ENCODE measurements around the gene AGBL3.

The AGBL3 gene

DNA sequence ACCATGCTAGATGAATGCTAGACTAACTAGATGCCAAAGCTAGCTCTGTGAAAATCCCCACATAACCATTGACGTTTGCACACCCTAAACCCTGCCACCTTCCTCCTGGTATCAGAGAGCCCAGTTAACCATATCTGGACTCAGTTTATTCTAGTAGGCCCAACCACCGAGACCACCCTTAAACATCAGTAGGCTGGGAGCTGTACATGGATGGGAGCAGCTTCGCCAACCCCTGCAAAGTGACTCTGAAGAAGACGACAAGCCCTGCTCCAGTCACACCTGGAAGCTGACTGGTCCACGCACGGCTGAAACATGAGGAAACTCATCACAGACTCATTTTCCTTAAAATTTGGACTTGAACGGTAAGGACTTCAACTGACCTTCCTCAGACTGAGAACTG, 188.6 kb downstream of the AGBL3 start:
- TF ChIP-seq, protein P1, sequence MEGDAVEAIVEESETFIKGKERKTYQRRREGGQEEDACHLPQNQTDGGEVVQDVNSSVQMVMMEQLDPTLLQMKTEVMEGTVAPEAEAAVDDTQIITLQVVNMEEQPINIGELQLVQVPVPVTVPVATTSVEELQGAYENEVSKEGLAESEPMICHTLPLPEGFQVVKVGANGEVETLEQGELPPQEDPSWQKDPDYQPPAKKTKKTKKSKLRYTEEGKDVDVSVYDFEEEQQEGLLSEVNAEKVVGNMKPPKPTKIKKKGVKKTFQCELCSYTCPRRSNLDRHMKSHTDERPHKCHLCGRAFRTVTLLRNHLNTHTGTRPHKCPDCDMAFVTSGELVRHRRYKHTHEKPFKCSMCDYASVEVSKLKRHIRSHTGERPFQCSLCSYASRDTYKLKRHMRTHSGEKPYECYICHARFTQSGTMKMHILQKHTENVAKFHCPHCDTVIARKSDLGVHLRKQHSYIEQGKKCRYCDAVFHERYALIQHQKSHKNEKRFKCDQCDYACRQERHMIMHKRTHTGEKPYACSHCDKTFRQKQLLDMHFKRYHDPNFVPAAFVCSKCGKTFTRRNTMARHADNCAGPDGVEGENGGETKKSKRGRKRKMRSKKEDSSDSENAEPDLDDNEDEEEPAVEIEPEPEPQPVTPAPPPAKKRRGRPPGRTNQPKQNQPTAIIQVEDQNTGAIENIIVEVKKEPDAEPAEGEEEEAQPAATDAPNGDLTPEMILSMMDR (IDR thresholded peaks at IDR 0.05; ENCODE audit: extremely low read depth, insufficient read depth, missing control alignments) = no peak
- in situ Hi-C loops (cut with MboI; ENCODE audit: low pct_unique_long_range_greater_than_20kb, low sequenced_read_pairs, unreplicated experiment) = no loop called here
- DNase-seq (ENCODE audit: low spot score) = no peak

DNA sequence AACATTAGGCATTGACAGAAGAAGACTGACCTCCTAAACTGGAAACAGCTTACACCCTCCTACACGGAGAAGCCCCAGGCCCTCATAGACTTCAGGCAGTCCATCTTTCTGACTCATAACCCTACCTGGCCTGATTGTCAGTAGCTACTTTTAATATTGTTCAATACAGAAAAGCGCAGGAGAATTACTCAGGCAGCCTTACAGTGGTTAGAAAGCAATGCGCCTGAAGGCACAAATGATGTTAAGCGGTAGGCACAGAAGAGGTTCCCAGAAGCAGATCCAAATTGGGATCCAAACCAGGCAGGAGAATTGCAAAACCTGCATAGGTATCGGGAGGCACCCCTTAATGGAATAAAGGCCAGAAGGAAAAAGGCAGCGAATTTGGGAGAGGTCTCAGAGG, 189.6 kb downstream of the AGBL3 start:
- no peak for DNase-seq (ENCODE audit: low spot score)
- TF ChIP-seq, protein P1 (IDR thresholded peaks at IDR 0.05; ENCODE audit: extremely low read depth, insufficient read depth, missing control alignments) = no peak
- in situ Hi-C loops (cut with MboI; ENCODE audit: low pct_unique_long_range_greater_than_20kb, low sequenced_read_pairs, unreplicated experiment) = no loop called here

DNA sequence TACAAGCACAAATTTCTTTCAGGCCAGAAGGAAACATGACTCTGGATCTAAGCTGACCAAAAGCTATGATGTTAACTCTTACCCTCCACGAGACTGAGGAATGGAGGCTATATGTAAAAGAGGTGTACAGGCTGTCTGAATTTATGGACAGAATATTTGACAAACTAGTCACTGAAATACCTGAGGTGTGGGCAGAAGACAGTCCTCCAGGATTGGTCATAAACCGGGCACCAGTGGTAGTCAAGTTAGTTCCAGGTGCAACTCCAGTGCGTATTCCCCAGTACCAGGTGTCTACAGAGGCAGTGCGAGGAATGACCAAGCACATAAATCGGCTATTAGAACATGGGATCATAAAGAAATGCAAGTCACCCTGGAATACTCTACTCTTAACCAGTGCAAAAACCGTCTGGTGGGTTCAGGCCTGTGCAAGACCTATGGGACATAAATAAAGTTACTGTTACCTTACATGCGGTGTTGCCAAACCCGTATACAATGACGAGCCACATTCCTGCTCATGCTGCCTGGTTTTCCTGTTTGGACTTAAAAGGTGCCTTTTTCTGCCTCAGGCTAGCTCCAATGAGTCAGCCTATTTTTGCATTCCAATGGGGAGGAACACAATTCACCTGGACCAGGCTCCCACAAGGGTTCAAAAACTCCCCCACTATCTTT, 190.9 kb downstream of the AGBL3 start:
- DNase-seq (ENCODE audit: low spot score) = no peak
- in situ Hi-C loops (cut with MboI; ENCODE audit: low pct_unique_long_range_greater_than_20kb, low sequenced_read_pairs, unreplicated experiment) = no loop called here
- TF ChIP-seq, protein P1 (IDR thresholded peaks at IDR 0.05; ENCODE audit: extremely low read depth, insufficient read depth, missing control alignments) = no peak

DNA sequence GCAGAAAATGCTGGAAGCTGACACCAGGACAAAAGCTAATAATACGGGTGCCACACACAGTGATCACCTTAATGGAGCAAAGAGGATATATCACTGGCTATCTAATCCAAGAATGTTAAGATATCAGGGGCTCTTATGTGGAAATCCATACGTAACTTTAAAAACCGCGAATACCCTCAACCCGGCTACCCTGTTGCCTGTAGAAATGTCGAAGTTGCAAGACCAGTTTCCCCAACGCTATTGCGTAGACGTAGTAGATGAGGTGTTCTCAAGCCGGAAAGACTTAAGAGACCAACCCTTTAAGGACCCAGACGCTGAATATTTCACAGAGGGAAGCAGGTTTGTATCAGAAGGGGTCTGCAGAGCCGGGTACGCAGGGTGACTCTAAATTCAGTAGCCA, 192.1 kb downstream of the AGBL3 start:
- in situ Hi-C loops (cut with MboI; ENCODE audit: low pct_unique_long_range_greater_than_20kb, low sequenced_read_pairs, unreplicated experiment) = no loop called here
- no peak for DNase-seq (ENCODE audit: low spot score)
- TF ChIP-seq, protein P1 (IDR thresholded peaks at IDR 0.05; ENCODE audit: extremely low read depth, insufficient read depth, missing control alignments) = no peak

DNA sequence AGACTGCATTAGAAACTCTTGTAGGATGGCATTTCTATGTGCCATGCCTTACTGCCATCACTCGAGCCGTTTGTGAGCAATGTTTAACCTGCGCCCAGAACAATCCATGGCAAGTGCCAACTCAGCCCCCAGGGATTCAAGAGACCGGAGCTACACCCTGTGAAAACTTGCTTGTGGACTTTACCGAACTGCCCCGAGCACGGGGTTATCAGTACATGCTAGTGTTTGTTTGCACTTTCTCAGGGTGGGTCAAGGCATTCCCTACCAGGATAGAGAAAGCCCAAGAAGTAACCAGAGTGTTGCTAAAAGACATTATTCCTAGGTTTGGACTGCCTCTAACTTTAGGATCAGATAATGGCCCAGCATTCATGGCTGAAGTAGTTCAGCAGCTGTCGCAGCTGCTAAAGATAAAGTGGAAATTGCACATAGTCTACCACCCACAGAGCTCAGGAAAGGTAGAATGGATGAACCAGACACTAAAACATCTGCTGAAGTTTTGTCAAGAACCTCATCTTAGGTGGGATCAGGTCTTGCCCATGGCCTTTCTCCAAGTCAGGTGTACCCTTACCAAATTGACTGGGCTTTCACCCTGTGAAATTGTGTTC, 193.1 kb downstream of the AGBL3 start:
- no peak for DNase-seq (ENCODE audit: low spot score)
- in situ Hi-C loops (cut with MboI; ENCODE audit: low pct_unique_long_range_greater_than_20kb, low sequenced_read_pairs, unreplicated experiment) = no loop called here
- TF ChIP-seq, protein P1 (IDR thresholded peaks at IDR 0.05; ENCODE audit: extremely low read depth, insufficient read depth, missing control alignments) = no peak

DNA sequence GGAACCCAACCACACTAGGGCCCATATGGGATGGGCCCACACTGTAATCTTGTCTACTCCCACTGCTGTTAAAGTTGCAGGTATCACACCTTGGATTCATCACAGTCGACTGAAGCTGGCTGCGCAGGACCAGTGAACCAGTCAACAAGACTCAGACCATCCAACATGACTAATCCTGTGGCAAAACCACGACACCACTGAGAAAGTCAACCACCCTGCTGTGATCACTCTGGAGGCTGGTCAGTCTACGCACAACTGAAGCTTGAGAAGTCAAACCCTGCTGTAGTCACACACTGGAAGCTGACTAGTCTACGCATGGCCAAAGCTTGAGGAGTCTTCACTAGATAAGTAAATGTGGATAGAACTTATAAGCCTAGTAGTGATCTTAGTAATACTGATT, 193.8 kb downstream of the AGBL3 start:
- TF ChIP-seq, protein P1 (IDR thresholded peaks at IDR 0.05; ENCODE audit: extremely low read depth, insufficient read depth, missing control alignments) = no peak
- DNase-seq (ENCODE audit: low spot score) = no peak
- in situ Hi-C loops (cut with MboI; ENCODE audit: low pct_unique_long_range_greater_than_20kb, low sequenced_read_pairs, unreplicated experiment) = no loop called here

Measured in GM13977 (cell line).